ENCODE measurements around the gene STK38L.

STK38L gene

DNA sequence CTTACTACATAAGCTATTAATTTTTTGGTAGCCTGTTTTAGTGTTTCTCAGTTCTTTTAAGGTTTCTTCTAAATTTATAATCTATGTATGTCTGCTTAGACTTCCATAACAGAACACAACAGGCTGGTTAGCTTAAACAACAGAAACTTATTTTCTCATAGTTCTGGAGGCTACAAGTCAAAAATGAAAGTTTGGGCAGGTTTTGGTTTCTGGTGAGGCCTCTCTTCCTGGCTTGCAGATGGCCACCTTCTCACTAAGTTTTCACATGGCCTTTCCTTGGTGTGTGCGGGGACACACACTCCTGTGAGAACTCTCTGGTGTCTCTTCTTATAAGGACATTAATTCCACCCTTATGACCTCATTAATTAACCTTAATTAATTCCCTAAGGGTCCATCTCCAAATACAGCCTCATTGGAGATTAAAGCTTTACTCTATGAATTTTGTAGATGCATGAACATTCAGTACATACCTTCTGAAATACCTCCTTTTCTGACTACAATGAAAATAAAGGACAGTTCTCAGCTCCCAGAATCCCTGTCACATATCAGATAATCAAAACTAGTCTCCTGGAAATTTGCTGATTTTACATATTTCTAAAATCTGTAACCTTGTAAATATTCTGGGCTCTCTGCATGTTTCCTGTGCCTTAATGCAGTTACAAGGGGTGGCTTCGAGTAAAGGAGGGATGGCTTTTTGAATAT is 65.4 kb downstream of the STK38L start:
- H3K9me3 ChIP-seq (ENCODE audit: control insufficient read depth, low read length), result no peaks in the 10 kb centered on the region
- H3K4me1 ChIP-seq, result peaks cover 12% of the 10 kb centered on the region
- H2AFZ ChIP-seq, result peak overlapping the region; percentile 36
- H3K9ac ChIP-seq, result no peak overlapping the region
- no peaks in the 10 kb centered on the region for H3K27me3 ChIP-seq (ENCODE audit: control insufficient read depth, insufficient read depth, low read length)
- no peak for TF ChIP-seq CTCF (IDR thresholded peaks at IDR 0.05)
- no peak overlapping the region for H3K4me2 ChIP-seq (ENCODE audit: low read length)
- H3K27ac ChIP-seq, result peak overlapping the region; percentile 64
- H3K4me3 ChIP-seq (ENCODE audit: low read depth, low read length), result no peak overlapping the region
- no peaks in the 10 kb centered on the region for H3K36me3 ChIP-seq (ENCODE audit: control insufficient read depth, insufficient read depth, low read length)
- no peaks in the 10 kb centered on the region for H3K79me2 ChIP-seq

DNA sequence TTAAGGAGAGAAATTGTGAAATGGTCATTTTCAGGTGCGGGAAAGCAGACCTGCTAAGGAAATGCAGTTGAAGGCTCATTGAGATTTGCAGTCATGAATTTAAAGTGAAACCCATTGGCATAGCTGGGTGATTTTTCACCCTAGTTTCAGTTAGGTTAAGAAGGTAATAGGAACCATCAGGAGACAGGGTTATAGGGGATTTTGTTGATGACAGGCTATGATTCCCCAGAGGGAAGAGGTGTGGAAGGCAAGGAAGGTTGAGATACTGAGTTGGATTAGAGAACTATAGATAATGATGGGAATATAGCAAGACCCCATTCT is 65.9 kb downstream of the STK38L start:
- H3K79me2 ChIP-seq, result no peaks in the 10 kb centered on the region
- H3K36me3 ChIP-seq (ENCODE audit: control insufficient read depth, insufficient read depth, low read length), result no peaks in the 10 kb centered on the region
- no peak overlapping the region for H2AFZ ChIP-seq
- TF ChIP-seq CTCF (IDR thresholded peaks at IDR 0.05), result no peak
- no peak overlapping the region for H3K4me3 ChIP-seq (ENCODE audit: low read depth, low read length)
- no peaks in the 10 kb centered on the region for H3K9me3 ChIP-seq (ENCODE audit: control insufficient read depth, low read length)
- H3K27ac ChIP-seq, result peak overlapping the region; percentile 64
- no peak overlapping the region for H3K4me2 ChIP-seq (ENCODE audit: low read length)
- no peaks in the 10 kb centered on the region for H3K27me3 ChIP-seq (ENCODE audit: control insufficient read depth, insufficient read depth, low read length)
- peaks cover 12% of the 10 kb centered on the region for H3K4me1 ChIP-seq
- no peak overlapping the region for H3K9ac ChIP-seq

DNA sequence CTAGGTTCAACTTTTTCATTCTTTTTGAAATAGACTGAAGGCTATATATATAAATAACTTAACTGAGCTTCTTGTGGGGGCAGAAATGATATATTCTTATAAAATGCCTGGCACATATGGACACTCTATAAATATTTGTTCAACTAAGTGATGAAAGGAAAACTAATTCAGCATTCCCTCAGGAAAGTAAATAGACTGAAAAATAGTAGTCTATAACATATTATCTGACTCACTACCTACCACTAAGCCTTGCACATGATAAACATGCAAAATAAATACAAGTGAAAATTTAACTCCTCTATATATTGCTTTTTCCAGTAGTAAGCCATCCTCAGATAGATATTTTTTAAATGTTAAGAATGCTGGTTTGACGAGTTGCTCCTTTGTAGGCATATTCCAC is 72.9 kb downstream of the STK38L start:
- no peaks in the 10 kb centered on the region for H3K27me3 ChIP-seq (ENCODE audit: control insufficient read depth, insufficient read depth, low read length)
- H3K9me3 ChIP-seq (ENCODE audit: control insufficient read depth, low read length), result no peaks in the 10 kb centered on the region
- no peaks in the 10 kb centered on the region for H3K79me2 ChIP-seq
- H3K9ac ChIP-seq, result no peak overlapping the region
- H3K4me3 ChIP-seq (ENCODE audit: low read depth, low read length), result no peak overlapping the region
- H3K4me2 ChIP-seq (ENCODE audit: low read length), result no peak overlapping the region
- H3K4me1 ChIP-seq, result no peaks in the 10 kb centered on the region
- H2AFZ ChIP-seq, result no peak overlapping the region
- no peak overlapping the region for H3K27ac ChIP-seq
- TF ChIP-seq CTCF (IDR thresholded peaks at IDR 0.05), result no peak
- no peaks in the 10 kb centered on the region for H3K36me3 ChIP-seq (ENCODE audit: control insufficient read depth, insufficient read depth, low read length)

GRCh38 chr12:27319409-27319808 is 75.3 kb downstream of the STK38L start:
- Histone ChIP-seq H2AFZ (no peak overlapping the region), H3K4me1 (no peaks in the 10 kb centered on the region), H3K9me3 (ENCODE audit: control insufficient read depth, low read length) (no peaks in the 10 kb centered on the region), H3K27me3 (ENCODE audit: control insufficient read depth, insufficient read depth, low read length) (no peaks in the 10 kb centered on the region), H3K4me2 (ENCODE audit: low read length) (no peak overlapping the region), H3K79me2 (no peaks in the 10 kb centered on the region), H3K4me3 (ENCODE audit: low read depth, low read length) (no peak overlapping the region), H3K36me3 (ENCODE audit: control insufficient read depth, insufficient read depth, low read length) (no peaks in the 10 kb centered on the region), H3K27ac (no peak overlapping the region), H3K9ac (no peak overlapping the region)
- no peak for TF ChIP-seq CTCF (IDR thresholded peaks at IDR 0.05)

GRCh38 chr12:27319848-27320247 is 75.8 kb downstream of the STK38L start:
- H3K27me3 ChIP-seq (ENCODE audit: control insufficient read depth, insufficient read depth, low read length), result no peaks in the 10 kb centered on the region
- H3K36me3 ChIP-seq (ENCODE audit: control insufficient read depth, insufficient read depth, low read length), result no peaks in the 10 kb centered on the region
- TF ChIP-seq CTCF (IDR thresholded peaks at IDR 0.05), result no peak
- no peak overlapping the region for H3K4me3 ChIP-seq (ENCODE audit: low read depth, low read length)
- no peak overlapping the region for H3K27ac ChIP-seq
- H3K79me2 ChIP-seq, result no peaks in the 10 kb centered on the region
- no peak overlapping the region for H2AFZ ChIP-seq
- no peak overlapping the region for H3K9ac ChIP-seq
- H3K9me3 ChIP-seq (ENCODE audit: control insufficient read depth, low read length), result no peaks in the 10 kb centered on the region
- no peak overlapping the region for H3K4me2 ChIP-seq (ENCODE audit: low read length)
- no peaks in the 10 kb centered on the region for H3K4me1 ChIP-seq
